GM12875 (cell line): ENCODE results near the gene KDM4F.

Experiments used
- H3K4me3 ChIP-seq: one replicate; pipeline ENCODE4 v1.5.1; 2011; ENCODE audit warnings: low read depth, low read length, control low read depth
- CTCF ChIP-seq: IDR thresholded peaks from 2 replicates; pipeline ENCODE4 v1.5.1; 2011; ENCODE audit warnings: low read depth, mild to moderate bottlenecking, control low read depth, inconsistent platforms, low read length, moderate library complexity, borderline replicate concordance; ENCODE audit not compliant: insufficient read depth

Gene KDM4F

GRCh38 chr11:95074792-95075563, 25.8 kb downstream of the KDM4F start:
- H3K4me3 ChIP-seq: no peak overlapping the region
- no peak for TF ChIP-seq CTCF

- H3K4me3 ChIP-seq: no peak overlapping the region
- no peak for TF ChIP-seq CTCF
Measured at GRCh38 chr11:95076416-95076815, 27.2 kb downstream of the KDM4F start.

- no peak overlapping the region for H3K4me3 ChIP-seq
- TF ChIP-seq CTCF: no peak
Measured at GRCh38 chr11:95076981-95077380, 27.8 kb downstream of the KDM4F start.

GRCh38 chr11:95078526-95078925, 29.3 kb downstream of the KDM4F start:
- TF ChIP-seq CTCF: no peak
- no peak overlapping the region for H3K4me3 ChIP-seq

GRCh38 chr11:95081010-95081409, 31.8 kb downstream of the KDM4F start:
- TF ChIP-seq CTCF: no peak
- H3K4me3 ChIP-seq: no peak overlapping the region

GRCh38 chr11:95081412-95081811, 32.2 kb downstream of the KDM4F start:
- no peak for TF ChIP-seq CTCF
- no peak overlapping the region for H3K4me3 ChIP-seq

- no peak overlapping the region for H3K4me3 ChIP-seq
- no peak for TF ChIP-seq CTCF
Measured at GRCh38 chr11:95082576-95083001, 33.4 kb downstream of the KDM4F start.
